ENCODE measurements around the gene RUFY1. TPM values are rescaled to one million over a fixed set of nuclear protein-coding genes. Genes with fewer than 3 reads are reported as not detected.

RUFY1 gene, protein sequence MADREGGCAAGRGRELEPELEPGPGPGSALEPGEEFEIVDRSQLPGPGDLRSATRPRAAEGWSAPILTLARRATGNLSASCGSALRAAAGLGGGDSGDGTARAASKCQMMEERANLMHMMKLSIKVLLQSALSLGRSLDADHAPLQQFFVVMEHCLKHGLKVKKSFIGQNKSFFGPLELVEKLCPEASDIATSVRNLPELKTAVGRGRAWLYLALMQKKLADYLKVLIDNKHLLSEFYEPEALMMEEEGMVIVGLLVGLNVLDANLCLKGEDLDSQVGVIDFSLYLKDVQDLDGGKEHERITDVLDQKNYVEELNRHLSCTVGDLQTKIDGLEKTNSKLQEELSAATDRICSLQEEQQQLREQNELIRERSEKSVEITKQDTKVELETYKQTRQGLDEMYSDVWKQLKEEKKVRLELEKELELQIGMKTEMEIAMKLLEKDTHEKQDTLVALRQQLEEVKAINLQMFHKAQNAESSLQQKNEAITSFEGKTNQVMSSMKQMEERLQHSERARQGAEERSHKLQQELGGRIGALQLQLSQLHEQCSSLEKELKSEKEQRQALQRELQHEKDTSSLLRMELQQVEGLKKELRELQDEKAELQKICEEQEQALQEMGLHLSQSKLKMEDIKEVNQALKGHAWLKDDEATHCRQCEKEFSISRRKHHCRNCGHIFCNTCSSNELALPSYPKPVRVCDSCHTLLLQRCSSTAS
- 61.6 and 81.6 TPM in 2 replicates for total RNA-seq

DNA sequence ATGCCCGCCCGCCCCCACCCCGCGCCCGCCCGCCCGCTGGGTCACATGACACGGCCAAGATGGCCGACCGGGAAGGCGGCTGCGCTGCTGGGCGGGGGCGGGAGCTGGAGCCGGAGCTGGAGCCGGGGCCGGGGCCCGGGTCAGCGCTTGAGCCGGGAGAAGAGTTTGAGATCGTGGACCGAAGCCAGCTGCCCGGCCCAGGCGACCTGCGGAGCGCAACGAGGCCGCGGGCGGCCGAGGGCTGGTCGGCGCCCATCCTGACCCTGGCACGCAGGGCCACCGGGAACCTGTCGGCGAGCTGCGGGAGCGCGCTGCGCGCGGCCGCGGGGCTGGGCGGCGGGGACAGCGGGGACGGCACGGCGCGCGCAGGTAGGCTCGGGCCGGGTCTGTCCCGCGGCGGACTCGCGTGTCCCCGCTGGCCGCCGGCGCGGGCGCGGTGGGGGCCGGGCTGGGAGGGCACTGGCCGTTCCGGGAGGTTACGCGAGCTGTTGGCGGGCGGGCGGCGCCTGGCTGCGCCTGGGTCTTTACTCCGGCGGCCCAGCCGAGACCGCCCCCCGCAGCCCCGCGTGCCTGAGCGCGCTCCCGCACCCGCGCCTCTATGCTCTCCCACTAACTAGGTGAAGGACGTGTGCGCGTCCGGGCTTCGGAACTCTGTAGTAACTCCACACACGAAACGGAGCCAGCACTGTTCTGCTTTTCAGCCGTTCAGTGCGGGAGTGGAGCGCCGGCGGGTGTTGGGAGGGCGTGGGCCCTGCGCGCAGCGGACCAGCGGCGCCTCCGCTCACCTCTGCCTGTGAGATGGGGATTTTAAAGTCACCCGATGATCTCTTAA, at the start of gene RUFY1:
RUFY1 (plus strand) TSS at position 44 of the 832 bp plus-strand sequence; CDS start at position 60, 16 bp downstream.

DNA sequence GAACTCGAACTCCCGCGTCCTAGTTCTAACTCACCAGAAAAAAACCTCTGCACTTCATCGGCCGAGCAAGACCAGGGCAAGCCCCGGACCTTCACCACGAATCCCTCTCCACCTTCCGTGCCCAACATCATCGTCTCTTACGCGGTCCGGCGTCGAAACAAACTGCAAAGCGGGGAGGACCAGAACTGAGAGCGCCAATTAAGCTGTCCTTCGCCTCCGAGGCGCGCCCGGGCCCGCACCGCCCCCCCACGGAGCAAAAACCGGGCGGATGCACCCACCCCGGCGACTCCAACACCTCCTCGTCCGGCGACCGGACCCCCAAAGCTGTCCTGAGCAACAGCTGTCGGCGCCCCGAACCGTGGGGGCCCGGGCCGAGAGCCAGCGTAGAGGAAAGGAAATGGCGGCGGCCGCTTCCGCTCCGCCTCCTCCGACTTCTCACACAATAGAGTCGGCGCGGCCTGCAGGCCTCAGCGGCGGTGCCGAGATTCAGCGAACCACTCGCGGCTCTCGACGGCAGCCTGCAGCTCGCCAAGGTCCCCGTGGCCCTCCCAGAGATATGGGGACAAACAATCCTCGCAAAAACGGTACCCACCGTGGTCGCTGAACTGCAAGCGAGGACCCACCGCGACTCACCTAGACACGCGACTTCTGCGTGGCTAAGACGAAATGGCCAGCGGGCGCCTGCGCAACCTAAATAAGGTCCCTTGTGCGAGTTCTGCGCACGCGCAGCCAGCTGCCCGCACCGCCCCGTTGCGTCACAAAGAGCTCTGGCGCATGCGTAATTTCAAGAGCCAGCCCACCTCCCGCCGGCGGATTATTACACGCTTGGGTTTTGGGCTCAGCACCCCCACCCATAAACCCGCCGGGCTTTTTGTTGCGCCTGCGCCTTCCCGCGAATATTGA, 72.9 kb downstream of the RUFY1 start, which contains the start of gene HNRNPH1:
HNRNPH1 (minus strand) TSS at position 669 of the 903 bp plus-strand sequence; CDS start at position 131, 538 bp downstream.

Other genes with a start within 250 kb of the RUFY1 start
- 31.4 and 52.6 TPM in 2 replicates for gene ADAMTS2, start 205.1 kb upstream of the RUFY1 start, total RNA-seq
- gene HNRNPH1, start 73.1 kb downstream of the RUFY1 start, total RNA-seq = 519 and 777 TPM in 2 replicates
- gene CBY3, start 130.5 kb downstream of the RUFY1 start, total RNA-seq = 0.50 TPM in 1 of 2 replicates, not detected in the other
- gene CANX, start 148.4 kb downstream of the RUFY1 start, total RNA-seq = 962 and 1,061 TPM in 2 replicates
- 6.2 TPM in 2 replicates for gene MAML1, start 182.3 kb downstream of the RUFY1 start, total RNA-seq
- gene LTC4S, start 243.4 kb downstream of the RUFY1 start, total RNA-seq = 0.33 and 0.50 TPM in 2 replicates